GM12874 (cell line): ENCODE data around the gene PARPBP.

ENCODE experiments used
- TF ChIP-seq, protein P1 (sequence below): IDR thresholded peaks from 2 replicates; pipeline ENCODE4 v1.5.1; 2011; ENCODE audit warnings: low read depth, mild to moderate bottlenecking, control low read depth, low read length, moderate library complexity; ENCODE audit not compliant: insufficient read depth

PARPBP gene

DNA sequence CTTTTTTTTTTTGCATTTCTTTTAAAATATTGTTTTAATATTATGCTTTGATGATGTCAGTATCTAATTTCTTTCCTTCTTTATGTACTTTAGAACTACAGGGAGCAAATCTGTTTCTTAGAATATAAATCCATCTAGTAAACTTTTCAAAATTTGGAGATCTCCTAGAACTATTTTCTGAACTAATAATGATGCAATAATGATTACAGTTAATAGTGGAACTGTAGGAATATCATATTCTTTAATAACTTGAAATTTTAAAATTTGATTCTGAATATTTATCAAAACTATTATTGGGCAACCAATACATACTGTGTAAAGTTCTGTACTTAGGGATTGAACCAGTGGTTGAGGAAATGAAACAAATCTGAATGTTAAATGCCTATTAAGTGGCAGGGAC is 100.8 kb downstream of the PARPBP start:
- TF ChIP-seq, protein P1, sequence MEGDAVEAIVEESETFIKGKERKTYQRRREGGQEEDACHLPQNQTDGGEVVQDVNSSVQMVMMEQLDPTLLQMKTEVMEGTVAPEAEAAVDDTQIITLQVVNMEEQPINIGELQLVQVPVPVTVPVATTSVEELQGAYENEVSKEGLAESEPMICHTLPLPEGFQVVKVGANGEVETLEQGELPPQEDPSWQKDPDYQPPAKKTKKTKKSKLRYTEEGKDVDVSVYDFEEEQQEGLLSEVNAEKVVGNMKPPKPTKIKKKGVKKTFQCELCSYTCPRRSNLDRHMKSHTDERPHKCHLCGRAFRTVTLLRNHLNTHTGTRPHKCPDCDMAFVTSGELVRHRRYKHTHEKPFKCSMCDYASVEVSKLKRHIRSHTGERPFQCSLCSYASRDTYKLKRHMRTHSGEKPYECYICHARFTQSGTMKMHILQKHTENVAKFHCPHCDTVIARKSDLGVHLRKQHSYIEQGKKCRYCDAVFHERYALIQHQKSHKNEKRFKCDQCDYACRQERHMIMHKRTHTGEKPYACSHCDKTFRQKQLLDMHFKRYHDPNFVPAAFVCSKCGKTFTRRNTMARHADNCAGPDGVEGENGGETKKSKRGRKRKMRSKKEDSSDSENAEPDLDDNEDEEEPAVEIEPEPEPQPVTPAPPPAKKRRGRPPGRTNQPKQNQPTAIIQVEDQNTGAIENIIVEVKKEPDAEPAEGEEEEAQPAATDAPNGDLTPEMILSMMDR, result no peak

- TF ChIP-seq, protein P1, result no peak
Observed at GRCh38 chr12:102227954-102228353, 108.0 kb downstream of the PARPBP start.

DNA sequence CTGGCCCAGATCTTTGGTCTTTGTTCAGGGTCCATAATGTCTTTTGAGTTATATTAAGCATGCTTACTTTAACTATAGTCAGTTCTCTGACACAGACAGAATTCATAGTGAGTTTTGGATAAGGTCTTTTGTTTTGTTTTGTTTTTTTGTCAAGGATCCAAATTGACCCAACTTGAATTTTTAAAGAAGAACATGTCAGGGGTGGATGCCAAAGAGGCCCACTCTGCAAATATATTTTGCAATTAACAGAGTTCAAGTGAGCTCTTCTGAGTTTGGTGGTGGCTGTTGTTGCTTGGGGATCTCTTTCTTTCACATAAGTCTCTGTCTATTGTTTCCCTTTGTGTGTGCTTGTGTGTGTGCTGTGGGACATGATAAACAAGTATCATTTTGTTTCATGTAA is 112.1 kb downstream of the PARPBP start:
- TF ChIP-seq, protein P1, result no peak

GRCh38 chr12:102232446-102232845 is 112.5 kb downstream of the PARPBP start:
- TF ChIP-seq, protein P1, result no peak

GRCh38 chr12:102234599-102234998 is 114.6 kb downstream of the PARPBP start:
- TF ChIP-seq, protein P1, result no peak
